ENCODE data around the gene FRMPD1. TPM values are rescaled to one million over a fixed set of nuclear protein-coding genes. Genes with fewer than 3 reads are reported as not detected.

FRMPD1 gene
- total and polyA plus RNA-seq, 2 donors (not counting 1 experiment from before 2014, with no cell fraction given), result not detected

DNA sequence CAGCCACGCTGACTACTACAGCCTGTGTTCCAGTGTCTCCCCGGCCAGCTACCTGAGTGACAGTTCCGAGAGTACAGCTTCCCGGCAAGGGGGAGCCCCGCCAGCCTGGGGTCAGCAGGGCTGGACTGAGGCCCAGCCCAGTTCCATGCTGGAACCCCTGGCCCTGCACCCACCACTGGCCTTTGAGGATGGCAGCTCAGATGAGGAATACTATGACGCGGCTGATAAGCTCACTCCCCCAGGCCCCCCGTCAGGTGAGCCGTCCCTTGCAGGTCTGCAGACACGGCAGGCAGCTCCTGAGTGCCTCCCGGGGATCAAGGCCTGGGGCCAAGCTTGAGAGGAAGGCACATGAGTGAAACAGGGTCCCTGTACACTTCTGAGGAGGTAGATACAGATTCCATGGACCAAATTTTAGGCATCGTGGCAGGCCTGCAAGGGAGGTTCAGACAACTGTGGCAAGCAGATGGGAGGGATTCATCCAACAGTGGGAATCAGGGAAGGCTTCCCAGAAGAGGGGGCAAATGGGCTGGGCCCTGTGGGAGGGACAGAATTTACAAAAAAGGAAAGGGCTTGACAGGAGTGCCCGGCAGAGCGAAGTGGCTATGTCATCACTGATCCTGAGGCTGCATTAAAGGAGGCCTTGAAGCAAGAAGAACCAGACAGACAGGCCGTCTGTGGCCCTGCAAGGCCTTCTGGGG is 90.0 kb downstream of the FRMPD1 start:
- TF ChIP-seq, protein P1, sequence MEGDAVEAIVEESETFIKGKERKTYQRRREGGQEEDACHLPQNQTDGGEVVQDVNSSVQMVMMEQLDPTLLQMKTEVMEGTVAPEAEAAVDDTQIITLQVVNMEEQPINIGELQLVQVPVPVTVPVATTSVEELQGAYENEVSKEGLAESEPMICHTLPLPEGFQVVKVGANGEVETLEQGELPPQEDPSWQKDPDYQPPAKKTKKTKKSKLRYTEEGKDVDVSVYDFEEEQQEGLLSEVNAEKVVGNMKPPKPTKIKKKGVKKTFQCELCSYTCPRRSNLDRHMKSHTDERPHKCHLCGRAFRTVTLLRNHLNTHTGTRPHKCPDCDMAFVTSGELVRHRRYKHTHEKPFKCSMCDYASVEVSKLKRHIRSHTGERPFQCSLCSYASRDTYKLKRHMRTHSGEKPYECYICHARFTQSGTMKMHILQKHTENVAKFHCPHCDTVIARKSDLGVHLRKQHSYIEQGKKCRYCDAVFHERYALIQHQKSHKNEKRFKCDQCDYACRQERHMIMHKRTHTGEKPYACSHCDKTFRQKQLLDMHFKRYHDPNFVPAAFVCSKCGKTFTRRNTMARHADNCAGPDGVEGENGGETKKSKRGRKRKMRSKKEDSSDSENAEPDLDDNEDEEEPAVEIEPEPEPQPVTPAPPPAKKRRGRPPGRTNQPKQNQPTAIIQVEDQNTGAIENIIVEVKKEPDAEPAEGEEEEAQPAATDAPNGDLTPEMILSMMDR (conservative IDR thresholded peaks at IDR 0.05 in 1 of 2, IDR thresholded peaks at IDR 0.05 in 1 of 2; ENCODE audit: low read depth in 1 of 2, low read length in 2 of 2), result no peak
- no peak for TF ChIP-seq EZH2 (IDR thresholded peaks at IDR 0.05; ENCODE audit: low read length, missing control alignments)
- Histone ChIP-seq H3K36me3 (ENCODE audit: control insufficient read depth, insufficient read depth, low read length) (no peaks in the 10 kb centered on the region), H3K4me3 (replicated peaks in 1 of 4; ENCODE audit: control extremely low read depth in 1 of 4, insufficient read depth in 1 of 4, low read depth in 3 of 4, low read length in 4 of 4) (no peak overlapping the region), H4K20me1 (ENCODE audit: control insufficient read depth, extremely low read depth, insufficient read depth, low read length) (no peaks in the 10 kb centered on the region), H3K4me1 (ENCODE audit: control insufficient read depth, extremely low read depth, insufficient read depth, low read length) (no peaks in the 10 kb centered on the region), H3K9me3 (ENCODE audit: control insufficient read depth, insufficient read depth, low read depth, low read length) (no peaks in the 10 kb centered on the region), H3K4me2 (ENCODE audit: extremely low read depth, insufficient read depth, low read length) (no peak overlapping the region), H3K27me3 (ENCODE audit: control insufficient read depth, insufficient read depth, low read length) (peaks cover 11% of the 10 kb centered on the region), H3K9ac (ENCODE audit: insufficient read depth, low read length) (no peak overlapping the region), H3K79me2 (ENCODE audit: control insufficient read depth, insufficient read depth, low read length) (no peaks in the 10 kb centered on the region), H3K27ac (ENCODE audit: insufficient read depth, low read length) (no peak overlapping the region), H2AFZ (ENCODE audit: low read length) (no peak overlapping the region)
- no peak for DNase-seq (ENCODE audit: low read depth in 2 of 2)

DNA sequence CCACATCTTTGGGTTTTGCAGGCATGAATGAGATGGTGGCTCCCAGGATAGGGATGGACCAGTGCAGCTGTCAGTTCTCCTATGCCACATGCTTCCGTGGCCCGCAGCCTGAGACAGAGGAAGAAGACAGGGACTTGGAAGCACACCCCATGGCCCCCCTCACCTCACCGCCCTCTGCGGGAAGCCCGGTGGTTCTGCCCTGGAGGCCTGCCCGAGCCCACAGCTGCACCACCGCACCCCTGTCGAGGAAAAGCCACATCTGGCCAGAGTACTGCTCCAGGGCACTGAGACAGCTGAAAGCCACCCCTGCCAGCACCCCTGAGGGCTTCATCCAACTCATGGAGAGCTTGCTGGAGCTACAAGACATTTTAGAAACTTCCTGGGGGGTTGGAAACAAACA is 95.2 kb downstream of the FRMPD1 start:
- Histone ChIP-seq H3K9me3 (ENCODE audit: control insufficient read depth, insufficient read depth, low read depth, low read length) (no peaks in the 10 kb centered on the region), H3K4me1 (ENCODE audit: control insufficient read depth, extremely low read depth, insufficient read depth, low read length) (no peaks in the 10 kb centered on the region), H3K36me3 (ENCODE audit: control insufficient read depth, insufficient read depth, low read length) (no peaks in the 10 kb centered on the region), H4K20me1 (ENCODE audit: control insufficient read depth, extremely low read depth, insufficient read depth, low read length) (no peaks in the 10 kb centered on the region), H3K79me2 (ENCODE audit: control insufficient read depth, insufficient read depth, low read length) (no peaks in the 10 kb centered on the region), H3K4me2 (ENCODE audit: extremely low read depth, insufficient read depth, low read length) (no peak overlapping the region), H2AFZ (ENCODE audit: low read length) (no peak overlapping the region), H3K27ac (ENCODE audit: insufficient read depth, low read length) (no peak overlapping the region), H3K4me3 (replicated peaks in 1 of 4; ENCODE audit: control extremely low read depth in 1 of 4, insufficient read depth in 1 of 4, low read depth in 3 of 4, low read length in 4 of 4) (no peak overlapping the region), H3K27me3 (ENCODE audit: control insufficient read depth, insufficient read depth, low read length) (peaks cover 2% of the 10 kb centered on the region), H3K9ac (ENCODE audit: insufficient read depth, low read length) (no peak overlapping the region)
- no peak for DNase-seq (ENCODE audit: low read depth in 2 of 2)
- TF ChIP-seq EZH2 (IDR thresholded peaks at IDR 0.05; ENCODE audit: low read length, missing control alignments), result no peak
- TF ChIP-seq, protein P1 (conservative IDR thresholded peaks at IDR 0.05 in 1 of 2, IDR thresholded peaks at IDR 0.05 in 1 of 2; ENCODE audit: low read depth in 1 of 2, low read length in 2 of 2), result no peak

DNA sequence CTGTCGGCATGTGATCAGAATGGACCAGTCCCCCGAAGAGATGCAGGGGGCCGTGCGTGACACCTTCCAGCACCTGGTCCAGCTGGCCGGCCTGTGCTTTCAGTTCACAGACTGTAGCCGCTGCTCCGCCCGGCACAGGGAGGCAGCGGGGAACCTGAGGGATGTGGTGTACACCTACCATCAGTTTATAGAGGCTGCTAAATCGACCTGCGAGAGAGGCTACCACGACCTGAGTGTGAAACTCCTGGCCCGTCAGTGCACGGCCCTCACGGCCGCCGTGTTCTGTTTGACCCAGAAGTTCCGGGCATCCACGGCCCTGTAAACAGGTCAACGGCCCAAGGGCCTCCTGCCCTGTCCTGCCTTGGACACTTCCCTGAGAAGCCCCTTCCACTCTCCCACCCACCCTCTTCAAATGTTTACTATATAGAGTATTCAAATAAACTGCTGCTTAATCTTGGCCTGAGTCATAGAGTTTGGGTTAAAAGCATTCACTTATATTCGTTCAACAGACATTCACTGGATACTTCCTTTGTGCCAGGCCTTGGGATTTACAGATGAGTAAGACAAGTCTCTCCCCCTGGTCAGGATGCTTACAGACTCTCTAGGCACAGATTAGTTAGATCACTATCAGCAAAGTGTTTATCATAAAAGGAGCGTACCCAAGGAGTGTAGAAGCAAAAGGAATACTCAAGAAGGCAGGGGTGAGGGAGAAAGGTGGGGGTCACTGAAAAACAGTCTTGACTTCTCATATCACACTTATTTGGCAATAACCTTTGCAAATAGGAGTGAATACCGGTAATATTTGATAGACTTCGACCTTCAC is 95.9 kb downstream of the FRMPD1 start:
- H3K27ac ChIP-seq (ENCODE audit: insufficient read depth, low read length), result no peak overlapping the region
- no peaks in the 10 kb centered on the region for H4K20me1 ChIP-seq (ENCODE audit: control insufficient read depth, extremely low read depth, insufficient read depth, low read length)
- H3K4me2 ChIP-seq (ENCODE audit: extremely low read depth, insufficient read depth, low read length), result no peak overlapping the region
- H3K79me2 ChIP-seq (ENCODE audit: control insufficient read depth, insufficient read depth, low read length), result no peaks in the 10 kb centered on the region
- no peak overlapping the region for H3K4me3 ChIP-seq (replicated peaks in 1 of 4; ENCODE audit: control extremely low read depth in 1 of 4, insufficient read depth in 1 of 4, low read depth in 3 of 4, low read length in 4 of 4)
- no peaks in the 10 kb centered on the region for H3K9me3 ChIP-seq (ENCODE audit: control insufficient read depth, insufficient read depth, low read depth, low read length)
- no peaks in the 10 kb centered on the region for H3K36me3 ChIP-seq (ENCODE audit: control insufficient read depth, insufficient read depth, low read length)
- TF ChIP-seq, protein P1 (conservative IDR thresholded peaks at IDR 0.05 in 1 of 2, IDR thresholded peaks at IDR 0.05 in 1 of 2; ENCODE audit: low read depth in 1 of 2, low read length in 2 of 2), result no peak
- no peak for TF ChIP-seq EZH2 (IDR thresholded peaks at IDR 0.05; ENCODE audit: low read length, missing control alignments)
- peak; percentile 37 to 55 for DNase-seq (ENCODE audit: low read depth in 2 of 2)
- H2AFZ ChIP-seq (ENCODE audit: low read length), result no peak overlapping the region
- H3K27me3 ChIP-seq (ENCODE audit: control insufficient read depth, insufficient read depth, low read length), result peaks cover 2% of the 10 kb centered on the region
- H3K4me1 ChIP-seq (ENCODE audit: control insufficient read depth, extremely low read depth, insufficient read depth, low read length), result no peaks in the 10 kb centered on the region
- H3K9ac ChIP-seq (ENCODE audit: insufficient read depth, low read length), result no peak overlapping the region

All from fibroblast of lung (primary cell).